MM.1S (cell line): ENCODE results near the gene MICAL2.

Experiments
- EZH2 ChIP-seq: fragments of 300-600 bp; sonication (generic); optimal IDR thresholded peaks from 2 replicates; pipeline ENCODE3; 2017; ENCODE audit warnings: low read depth, mild to moderate bottlenecking, antibody characterized with exemption, low read length, mixed read lengths
- TF ChIP-seq, protein P1 (sequence below): fragments of 300-600 bp; sonication (generic); IDR thresholded peaks from 2 replicates; pipeline ENCODE4 v1.5.1; 2016; ENCODE audit warnings: antibody characterized with exemption, low read length, mixed read lengths

DNA sequence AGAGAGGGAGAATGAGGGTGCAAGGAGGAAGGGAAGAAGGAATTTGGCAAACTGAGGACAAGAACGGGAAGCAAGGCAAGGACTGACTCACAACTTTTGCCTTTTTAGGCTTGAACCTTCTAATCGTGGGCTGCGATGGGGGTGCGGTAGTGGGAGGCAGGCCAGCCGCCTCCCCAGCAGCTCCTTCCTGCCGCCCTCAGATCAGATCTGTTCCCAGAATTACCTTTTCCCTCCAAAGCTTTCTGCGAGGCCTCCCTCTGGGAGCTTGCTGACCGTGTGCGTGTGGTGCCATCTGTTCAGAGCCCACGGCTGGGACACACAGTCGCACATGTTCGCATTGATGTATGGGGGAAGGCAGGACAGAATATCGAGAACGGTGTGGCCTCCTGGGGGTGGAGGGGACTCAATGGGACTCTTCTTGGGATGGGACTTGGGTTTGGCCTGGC, 180.1 kb downstream of the MICAL2 start:
- TF ChIP-seq, protein P1, sequence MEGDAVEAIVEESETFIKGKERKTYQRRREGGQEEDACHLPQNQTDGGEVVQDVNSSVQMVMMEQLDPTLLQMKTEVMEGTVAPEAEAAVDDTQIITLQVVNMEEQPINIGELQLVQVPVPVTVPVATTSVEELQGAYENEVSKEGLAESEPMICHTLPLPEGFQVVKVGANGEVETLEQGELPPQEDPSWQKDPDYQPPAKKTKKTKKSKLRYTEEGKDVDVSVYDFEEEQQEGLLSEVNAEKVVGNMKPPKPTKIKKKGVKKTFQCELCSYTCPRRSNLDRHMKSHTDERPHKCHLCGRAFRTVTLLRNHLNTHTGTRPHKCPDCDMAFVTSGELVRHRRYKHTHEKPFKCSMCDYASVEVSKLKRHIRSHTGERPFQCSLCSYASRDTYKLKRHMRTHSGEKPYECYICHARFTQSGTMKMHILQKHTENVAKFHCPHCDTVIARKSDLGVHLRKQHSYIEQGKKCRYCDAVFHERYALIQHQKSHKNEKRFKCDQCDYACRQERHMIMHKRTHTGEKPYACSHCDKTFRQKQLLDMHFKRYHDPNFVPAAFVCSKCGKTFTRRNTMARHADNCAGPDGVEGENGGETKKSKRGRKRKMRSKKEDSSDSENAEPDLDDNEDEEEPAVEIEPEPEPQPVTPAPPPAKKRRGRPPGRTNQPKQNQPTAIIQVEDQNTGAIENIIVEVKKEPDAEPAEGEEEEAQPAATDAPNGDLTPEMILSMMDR, result no peak
- TF ChIP-seq EZH2, result no peak
